WTC11 (cell line): ENCODE results near the gene AANAT. TPM values are rescaled to one million over a fixed set of nuclear protein-coding genes. Genes with fewer than 3 reads are reported as not detected.

ENCODE experiments used
- ATAC-seq: fragments of 200-7000 bp; cut with Tn5 transposase; 2 replicates; pipeline ENCODE4 v1.10.0; 2021; ENCODE audit warnings: mild to moderate bottlenecking, moderate library complexity
- CTCF ChIA-PET: fragments of 300-600 bp; sonication (Branson Sonifier 250); formaldehyde crosslinking; loops from one replicate; lab custom pipeline; 2021; ENCODE audit warnings: antibody characterized with exemption; lab: Charles Lee
- POLR2A ChIA-PET: fragments of 350-600 bp; sonication (Branson Sonifier 250); formaldehyde crosslinking; loops from one replicate; lab custom pipeline; 2021; ENCODE audit warnings: antibody characterized with exemption; lab: Charles Lee
- DNase-seq: peaks from one replicate; pipeline ENCODE4 v3.0.0; 2021; ENCODE audit warnings: low spot score
- H3K27ac Mint-ChIP-seq: 2 replicates; pipeline ENCODE4 v1.8.0; 2021; ENCODE audit warnings: mixed read lengths
- H3K27me3 Mint-ChIP-seq: 2 replicates; pipeline ENCODE4 v1.8.0; 2021; ENCODE audit warnings: low read depth, mild to moderate bottlenecking, moderate library complexity, mixed read lengths
- H3K36me3 Mint-ChIP-seq: 2 replicates; pipeline ENCODE4 v1.8.0; 2021; ENCODE audit warnings: mixed read lengths
- H3K4me1 Mint-ChIP-seq: 2 replicates; pipeline ENCODE4 v1.8.0; 2022; ENCODE audit warnings: mixed read lengths
- H3K4me3 Mint-ChIP-seq: 2 replicates; pipeline ENCODE4 v1.8.0; 2021; ENCODE audit warnings: mild to moderate bottlenecking, moderate library complexity, mixed read lengths
- H3K9me3 Mint-ChIP-seq: 2 replicates; pipeline ENCODE4 v1.8.0; 2021; ENCODE audit warnings: mixed read lengths
- ATF1 ChIP-seq: sonication (generic); formaldehyde crosslinking; IDR thresholded peaks from 2 replicates; pipeline ENCODE4 v1.8.1; 2023; ENCODE audit warnings: mild to moderate bottlenecking, moderate library complexity, missing genetic modification reagents
- ATF2 ChIP-seq: sonication (generic); formaldehyde crosslinking; IDR thresholded peaks from 2 replicates; pipeline ENCODE4 v1.8.1; 2022; ENCODE audit warnings: low read depth, missing genetic modification reagents, borderline replicate concordance
- ATF6 ChIP-seq: sonication (generic); formaldehyde crosslinking; IDR thresholded peaks from 2 replicates; pipeline ENCODE4 v1.8.1; 2023; ENCODE audit warnings: mild to moderate bottlenecking, missing genetic modification reagents
- CBFB ChIP-seq: sonication (generic); formaldehyde crosslinking; IDR thresholded peaks from 2 replicates; pipeline ENCODE4 v1.8.1; 2022; ENCODE audit warnings: mild to moderate bottlenecking, low read depth, missing genetic modification reagents
- GTF2I ChIP-seq: fragments of 250-450 bp; sonication (Bioruptor Pico); conservative IDR thresholded peaks from 2 replicates; pipeline ENCODE4 v1.4.0; 2021; ENCODE audit warnings: mild to moderate bottlenecking
- PRDM15 ChIP-seq: sonication (generic); formaldehyde crosslinking; IDR thresholded peaks from 2 replicates; pipeline ENCODE4 v1.8.0; 2022; ENCODE audit warnings: missing genetic modification reagents
- TCF7 ChIP-seq: sonication (generic); formaldehyde crosslinking; IDR thresholded peaks from 2 replicates; pipeline ENCODE4 v1.8.0; 2022; ENCODE audit warnings: mild to moderate bottlenecking, low read depth, missing genetic modification reagents, moderate library complexity
- ZNF121 ChIP-seq: sonication (generic); formaldehyde crosslinking; IDR thresholded peaks from 2 replicates; pipeline ENCODE4 v1.8.0; 2023; ENCODE audit warnings: missing genetic modification reagents
- ZNF232 ChIP-seq: sonication (generic); formaldehyde crosslinking; IDR thresholded peaks from 2 replicates; pipeline ENCODE4 v1.8.0; 2022; ENCODE audit warnings: mild to moderate bottlenecking, missing genetic modification reagents
- ZNF263 ChIP-seq: sonication (generic); formaldehyde crosslinking; IDR thresholded peaks from 2 replicates; pipeline ENCODE4 v1.8.1; 2022; ENCODE audit warnings: low read depth, mild to moderate bottlenecking, moderate library complexity, missing genetic modification reagents
- ZSCAN18 ChIP-seq: fragments of 250-450 bp; sonication (Bioruptor Pico); IDR thresholded peaks from 2 replicates; pipeline ENCODE4 v2.1.2; 2022; ENCODE audit warnings: mild to moderate bottlenecking, moderate library complexity
- total RNA-seq: library from RNA; stranded (reverse); gene quantifications from 3 replicates; pipeline ENCODE4 v1.2.3, GENCODE V29; 2021

The AANAT gene
- total RNA-seq, 1 experiment from 2014 or later = 0.17 TPM

GRCh38 chr17:76517638-76518038, 50.2 kb downstream of the AANAT start (continued):
- TF ChIP-seq PRDM15 (CRISPR knock-in tag) (no peak), TCF7 (CRISPR knock-in tag) (no peak), GTF2I (CRISPR knock-in tag) (no peak)

- ChIA-PET CTCF (interaction anchor here (0.7 to 2.1 kb wide), 6 partner anchors 9 to 162 kb away, joined by 3 to 7 read pairs (median 4); no protein-coding TSS in a partner anchor), POLR2A (no interaction called here)
- Mint-ChIP-seq H3K27ac (no peak overlapping the region), H3K4me1 (peaks cover 13% of the 10 kb centered on the region), H3K27me3 (peaks cover 20% of the 10 kb centered on the region), H3K9me3 (no peaks in the 10 kb centered on the region), H3K4me3 (no peak overlapping the region), H3K36me3 (no peaks in the 10 kb centered on the region)
- no peak for ATAC-seq
- TF ChIP-seq ZNF121 (CRISPR knock-in tag) (peak; percentile 67; the same call in 1 of the 2 replicates), ZNF263 (peak; percentile 54; the same call in 1 of the 2 replicates), ATF2 (CRISPR knock-in tag) (no peak), CBFB (CRISPR knock-in tag) (no peak), ATF1 (CRISPR knock-in tag) (no peak), ZSCAN18 (CRISPR knock-in tag) (no peak), ATF6 (CRISPR knock-in tag) (no peak), ZNF232 (CRISPR knock-in tag) (no peak)
- no peak for DNase-seq
Observed at GRCh38 chr17:76519048-76519966, 51.9 kb downstream of the AANAT start.

Other genes starting within 250 kb of the AANAT start
- 11.2 to 15.1 TPM (median 13.7 TPM) in 3 replicates for gene RNF157, start 227.1 kb upstream of the AANAT start, total RNA-seq
- gene UBALD2, start 202.3 kb upstream of the AANAT start, total RNA-seq = 24.4 to 30.3 TPM (median 28.2 TPM) in 3 replicates
- gene QRICH2, start 159.3 kb upstream of the AANAT start, total RNA-seq = 1.5 to 3.2 TPM (median 2.7 TPM) in 3 replicates
- gene PRPSAP1, start 113.7 kb upstream of the AANAT start, total RNA-seq = 50.0 to 56.5 TPM (median 52.3 TPM) in 3 replicates
- 2.5 to 2.9 TPM (median 2.8 TPM) in 3 replicates for gene SPHK1, start 83.0 kb upstream of the AANAT start, total RNA-seq
- 57.1 to 68.9 TPM (median 59.6 TPM) in 3 replicates for gene UBE2O, start 14.5 kb upstream of the AANAT start, total RNA-seq
- 28.6 to 33.0 TPM (median 31.5 TPM) in 3 replicates for gene RHBDF2, start 33.8 kb downstream of the AANAT start, total RNA-seq
- gene CYGB, start 70.1 kb downstream of the AANAT start, total RNA-seq = 3.6 to 5.3 TPM (median 5.1 TPM) in 3 replicates
- gene PRCD, start 72.4 kb downstream of the AANAT start, total RNA-seq = 2.7 to 4.5 TPM (median 4.0 TPM) in 3 replicates
- gene ST6GALNAC2, start 118.3 kb downstream of the AANAT start, total RNA-seq = 0.30 TPM in 1 of 3 replicates, not detected in the others
- 0.13 to 0.37 TPM (median 0.16 TPM) in 3 replicates for gene ST6GALNAC1, start 176.2 kb downstream of the AANAT start, total RNA-seq
- 46.5 to 53.7 TPM (median 48.2 TPM) in 3 replicates for gene MXRA7, start 243.4 kb downstream of the AANAT start, total RNA-seq